NB4 (cell line): ENCODE measurements around the gene GPR171.

ENCODE experiments used
- DNase-seq: peaks from one replicate; pipeline ENCODE4 v3.0.0; 2010; ENCODE audit warnings: low read depth
- H3K4me3 ChIP-seq: one replicate; pipeline ENCODE4 v1.5.1; 2011; ENCODE audit warnings: mild to moderate bottlenecking, low read depth, low read length, moderate library complexity
- MYC ChIP-seq: IDR thresholded peaks from 2 replicates; pipeline ENCODE4 v1.6.1; 2011; ENCODE audit warnings: low read depth, low read length
- POLR2A ChIP-seq: IDR thresholded peaks from 2 replicates; pipeline ENCODE4 v1.6.1; 2011; ENCODE audit warnings: mild to moderate bottlenecking; ENCODE audit not compliant: insufficient read length; ENCODE audit errors: extremely low read depth
- TF ChIP-seq, protein P1 (sequence below): IDR thresholded peaks from one replicate; pipeline ENCODE4 v1.5.1; 2012; ENCODE audit warnings: low read depth, low read length
- TF ChIP-seq, protein P2 (sequence below): IDR thresholded peaks from 2 replicates; pipeline ENCODE4 v1.6.1; 2011; ENCODE audit warnings: low read depth, low read length

Gene GPR171

DNA sequence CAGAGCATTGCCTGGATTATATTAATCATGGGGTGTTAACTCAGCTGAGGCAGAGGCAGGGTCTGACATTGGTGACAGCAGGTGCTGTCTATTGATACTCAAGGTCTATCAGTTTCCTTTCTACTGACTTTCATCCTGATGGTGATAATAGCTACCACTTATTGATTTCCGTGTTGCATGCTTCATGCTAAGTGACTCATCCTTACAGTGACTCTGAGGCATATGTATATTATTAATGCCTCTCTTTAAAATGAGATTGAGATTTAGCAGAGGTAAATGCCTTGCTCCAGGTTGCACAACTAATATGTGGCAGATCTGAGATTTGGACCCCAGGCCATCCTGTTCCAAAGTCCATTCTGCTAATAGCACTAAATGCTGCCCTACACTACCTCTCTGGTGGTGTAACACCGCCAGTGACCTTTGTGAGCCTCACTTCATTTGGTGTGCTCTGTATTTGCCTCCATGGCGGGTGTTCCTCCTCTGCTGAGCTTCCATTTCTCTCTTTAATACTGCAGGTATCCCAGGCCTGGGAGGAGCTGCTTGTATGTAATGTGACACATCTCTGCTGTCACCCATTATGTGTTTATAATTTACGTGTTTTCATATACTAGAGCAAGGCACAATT is 50.4 kb downstream of the GPR171 start:
- no peak overlapping the region for H3K4me3 ChIP-seq
- no peak for DNase-seq
- TF ChIP-seq MYC (no peak), POLR2A (no peak)
- TF ChIP-seq, protein P1, sequence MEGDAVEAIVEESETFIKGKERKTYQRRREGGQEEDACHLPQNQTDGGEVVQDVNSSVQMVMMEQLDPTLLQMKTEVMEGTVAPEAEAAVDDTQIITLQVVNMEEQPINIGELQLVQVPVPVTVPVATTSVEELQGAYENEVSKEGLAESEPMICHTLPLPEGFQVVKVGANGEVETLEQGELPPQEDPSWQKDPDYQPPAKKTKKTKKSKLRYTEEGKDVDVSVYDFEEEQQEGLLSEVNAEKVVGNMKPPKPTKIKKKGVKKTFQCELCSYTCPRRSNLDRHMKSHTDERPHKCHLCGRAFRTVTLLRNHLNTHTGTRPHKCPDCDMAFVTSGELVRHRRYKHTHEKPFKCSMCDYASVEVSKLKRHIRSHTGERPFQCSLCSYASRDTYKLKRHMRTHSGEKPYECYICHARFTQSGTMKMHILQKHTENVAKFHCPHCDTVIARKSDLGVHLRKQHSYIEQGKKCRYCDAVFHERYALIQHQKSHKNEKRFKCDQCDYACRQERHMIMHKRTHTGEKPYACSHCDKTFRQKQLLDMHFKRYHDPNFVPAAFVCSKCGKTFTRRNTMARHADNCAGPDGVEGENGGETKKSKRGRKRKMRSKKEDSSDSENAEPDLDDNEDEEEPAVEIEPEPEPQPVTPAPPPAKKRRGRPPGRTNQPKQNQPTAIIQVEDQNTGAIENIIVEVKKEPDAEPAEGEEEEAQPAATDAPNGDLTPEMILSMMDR = no peak
- TF ChIP-seq, protein P2, sequence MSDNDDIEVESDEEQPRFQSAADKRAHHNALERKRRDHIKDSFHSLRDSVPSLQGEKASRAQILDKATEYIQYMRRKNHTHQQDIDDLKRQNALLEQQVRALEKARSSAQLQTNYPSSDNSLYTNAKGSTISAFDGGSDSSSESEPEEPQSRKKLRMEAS = no peak
